GM19035 (cell line): ENCODE measurements around the gene COL9A3.

Experiments
- ATAC-seq: cut with Tn5 transposase; IDR thresholded peaks from one replicate; pipeline ENCODE4 v1.9.1; 2021; ENCODE audit not compliant: unreplicated experiment

Gene COL9A3

GRCh38 chr20:62822239-62822787, 5.5 kb downstream of the COL9A3 start:
- no peak for ATAC-seq

GRCh38 chr20:62822788-62823651, 6.2 kb downstream of the COL9A3 start:
- ATAC-seq = no peak

- ATAC-seq = no peak
Measured at GRCh38 chr20:62823688-62824475, 7.0 kb downstream of the COL9A3 start.

GRCh38 chr20:62824476-62825332, 7.9 kb downstream of the COL9A3 start:
- ATAC-seq = no peak

GRCh38 chr20:62825333-62825985, 8.6 kb downstream of the COL9A3 start:
- no peak for ATAC-seq

GRCh38 chr20:62825986-62826645, 9.3 kb downstream of the COL9A3 start:
- no peak for ATAC-seq

- ATAC-seq = no peak
Measured at GRCh38 chr20:62826646-62827310, 9.9 kb downstream of the COL9A3 start.

GRCh38 chr20:62827311-62828038, 10.6 kb downstream of the COL9A3 start:
- no peak for ATAC-seq

- ATAC-seq = no peak
Measured at GRCh38 chr20:62828051-62828450, 11.2 kb downstream of the COL9A3 start.

GRCh38 chr20:62828511-62829230, 11.8 kb downstream of the COL9A3 start:
- ATAC-seq = no peak

- no peak for ATAC-seq
Measured at GRCh38 chr20:62829231-62830230, 12.7 kb downstream of the COL9A3 start.

- ATAC-seq = no peak
Measured at GRCh38 chr20:62830251-62830650, 13.4 kb downstream of the COL9A3 start.

GRCh38 chr20:62830821-62831220, 14.0 kb downstream of the COL9A3 start:
- ATAC-seq = no peak

- no peak for ATAC-seq
Measured at GRCh38 chr20:62831361-62831788, 14.5 kb downstream of the COL9A3 start.

- ATAC-seq = no peak
Measured at GRCh38 chr20:62831854-62832211, 15.0 kb downstream of the COL9A3 start.

GRCh38 chr20:62832212-62832922, 15.5 kb downstream of the COL9A3 start:
- ATAC-seq = no peak
